HG03342 (cell line): ENCODE results near the gene NTM.

Source experiments
- ATAC-seq: cut with Tn5 transposase; IDR thresholded peaks from one replicate; pipeline ENCODE4 v1.9.1; 2021; ENCODE audit warnings: mild to moderate bottlenecking, moderate library complexity; ENCODE audit not compliant: unreplicated experiment

NTM gene

GRCh38 chr11:131458421-131458820 is 88.0 kb downstream of the NTM start:
- no peak for ATAC-seq

- ATAC-seq: no peak
Observed at GRCh38 chr11:131460931-131461330, 90.5 kb downstream of the NTM start.

GRCh38 chr11:131462622-131463021 is 92.2 kb downstream of the NTM start:
- no peak for ATAC-seq

GRCh38 chr11:131463162-131463561 is 92.7 kb downstream of the NTM start:
- no peak for ATAC-seq

- ATAC-seq: no peak
Observed at GRCh38 chr11:131463649-131464425, 93.4 kb downstream of the NTM start.

GRCh38 chr11:131464461-131464860 is 94.0 kb downstream of the NTM start:
- ATAC-seq: no peak

- ATAC-seq: no peak
Observed at GRCh38 chr11:131465039-131465438, 94.6 kb downstream of the NTM start.

- no peak for ATAC-seq
Observed at GRCh38 chr11:131465746-131466145, 95.3 kb downstream of the NTM start.

- ATAC-seq: no peak
Observed at GRCh38 chr11:131467645-131468394, 97.4 kb downstream of the NTM start.

- no peak for ATAC-seq
Observed at GRCh38 chr11:131468565-131468964, 98.2 kb downstream of the NTM start.

- ATAC-seq: no peak
Observed at GRCh38 chr11:131470216-131470925, 100.0 kb downstream of the NTM start.

- no peak for ATAC-seq
Observed at GRCh38 chr11:131471976-131472375, 101.6 kb downstream of the NTM start.

GRCh38 chr11:131474947-131475346 is 104.5 kb downstream of the NTM start:
- peak; percentile 65 for ATAC-seq

GRCh38 chr11:131476266-131476665 is 105.9 kb downstream of the NTM start:
- ATAC-seq: no peak

- no peak for ATAC-seq
Observed at GRCh38 chr11:131478341-131478740, 107.9 kb downstream of the NTM start.

GRCh38 chr11:131481303-131481702 is 110.9 kb downstream of the NTM start:
- no peak for ATAC-seq

- no peak for ATAC-seq
Observed at GRCh38 chr11:131481971-131482370, 111.6 kb downstream of the NTM start.

GRCh38 chr11:131483453-131483852 is 113.0 kb downstream of the NTM start:
- ATAC-seq: no peak

- ATAC-seq: no peak
Observed at GRCh38 chr11:131483877-131484276, 113.5 kb downstream of the NTM start.

GRCh38 chr11:131486100-131486499 is 115.7 kb downstream of the NTM start:
- ATAC-seq: no peak

GRCh38 chr11:131486937-131487635 is 116.7 kb downstream of the NTM start:
- no peak for ATAC-seq
